HCT116 (cell line): ENCODE results near the gene PPP1R1B.

Source experiments
- ATF3 ChIP-seq: IDR thresholded peaks from 2 replicates; pipeline ENCODE4 v1.6.1; 2012
- CEBPB ChIP-seq: IDR thresholded peaks from 2 replicates; pipeline ENCODE4 v1.6.1; 2012; ENCODE audit warnings: low read depth
- CTCF ChIP-seq, 3 experiments: fragments of 200-600 bp in 1 of 3; sonication (generic) in 1 of 3; IDR thresholded peaks in 2 of 3; conservative IDR thresholded peaks in 1 of 3; 2 replicates each; pipeline ENCODE4 v1.5.1; 2012 to 2017; ENCODE audit warnings: low read depth in 2 of 3, low read length in 2 of 3, antibody characterized with exemption in 1 of 3, borderline replicate concordance in 1 of 3, control low read depth in 1 of 3, mild to moderate bottlenecking in 1 of 3, mixed read lengths in 1 of 3, mixed run types in 1 of 3, moderate library complexity in 1 of 3; ENCODE audit not compliant: insufficient read depth in 1 of 3
- EGR1 ChIP-seq: IDR thresholded peaks from 2 replicates; pipeline ENCODE4 v1.6.1; 2012; ENCODE audit warnings: low read depth
- EZH2 ChIP-seq: fragments of 200-600 bp; sonication (generic); IDR thresholded peaks from 2 replicates; pipeline ENCODE4 v1.6.1; 2017; ENCODE audit warnings: antibody characterized with exemption, mixed run types
- POLR2A ChIP-seq: IDR thresholded peaks from 2 replicates; pipeline ENCODE4 v1.7.0; 2011; ENCODE audit warnings: borderline replicate concordance; ENCODE audit not compliant: insufficient read depth, insufficient read length; ENCODE audit errors: extremely low read depth
- POLR2AphosphoS5 ChIP-seq: IDR thresholded peaks from 2 replicates; pipeline ENCODE4 v1.6.1; 2011; ENCODE audit warnings: mild to moderate bottlenecking, low read depth, low read length, moderate library complexity
- REST ChIP-seq: IDR thresholded peaks from 2 replicates; pipeline ENCODE4 v1.6.1; 2012; ENCODE audit warnings: low read depth
- SP1 ChIP-seq: IDR thresholded peaks from 2 replicates; pipeline ENCODE4 v1.6.1; 2012; ENCODE audit warnings: low read depth
- TCF7L2 ChIP-seq: IDR thresholded peaks from 2 replicates; pipeline ENCODE4 v1.7.0; 2011; ENCODE audit warnings: borderline replicate concordance, inconsistent platforms; ENCODE audit not compliant: insufficient read depth, insufficient read length; ENCODE audit errors: extremely low read depth

- TF ChIP-seq CTCF (IDR thresholded peaks at IDR 0.05 in 2 of 3, conservative IDR thresholded peaks at IDR 0.05 in 1 of 3; ENCODE audit: borderline replicate concordance in 1 of 3, insufficient read depth in 1 of 3, low read depth in 2 of 3, low read length in 2 of 3): no peak
- TF ChIP-seq POLR2A: no peak
- TF ChIP-seq POLR2AphosphoS5: no peak
- no peak for TF ChIP-seq TCF7L2
- TF ChIP-seq EZH2: no peak
- TF ChIP-seq EGR1: no peak
- no peak for TF ChIP-seq SP1
- no peak for TF ChIP-seq REST
- TF ChIP-seq ATF3: no peak
- TF ChIP-seq CEBPB: no peak
Observed at GRCh38 chr17:39670746-39671145, 44.0 kb downstream of the PPP1R1B start.
